Bronchial epithelial cell (primary cell): ENCODE results near the gene MCM9. TPM values are rescaled to one million over a fixed set of nuclear protein-coding genes. Genes with fewer than 3 reads are reported as not detected.

Source experiments
- DNase-seq: peaks from one replicate; pipeline ENCODE4 v3.0.0-alpha.2; 2010; ENCODE audit warnings: low read depth
- FAIRE-seq: peaks from 2 replicates; lab custom pipeline; 2011; peaks lifted over from hg19 to GRCh38; lab: Jason Lieb, UNC
- H3K27me3 ChIP-seq: 2 replicates; pipeline ENCODE4 v1.5.1; 2011; ENCODE audit warnings: low read length; ENCODE audit not compliant: control insufficient read depth, insufficient read depth
- H3K36me3 ChIP-seq: 2 replicates; pipeline ENCODE4 v1.5.1; 2011; ENCODE audit warnings: low read length; ENCODE audit not compliant: control insufficient read depth, insufficient read depth
- H3K4me3 ChIP-seq: 2 replicates; pipeline ENCODE4 v1.5.1; 2011; ENCODE audit warnings: mild to moderate bottlenecking, low read depth, low read length, control low read depth
- CTCF ChIP-seq: IDR thresholded peaks from 2 replicates; pipeline ENCODE4 v1.5.1; 2011; ENCODE audit warnings: mild to moderate bottlenecking, moderate library complexity, low read length, control low read depth, inconsistent platforms; ENCODE audit not compliant: insufficient read depth, severe bottlenecking
- total RNA-seq: library from RNA; depleted of rRNA; stranded (reverse); fragments of >200 nt; gene quantifications from 2 replicates; pipeline ENCODE4 v1.2.1, GENCODE V29; 2014

The MCM9 gene
- total RNA-seq, 1 donor from 2014 or later, result 9.7 TPM

GRCh38 chr6:118776607-118777549 lies 158.1 kb downstream of the MCM9 start:
- Histone ChIP-seq H3K4me3 (no peak overlapping the region), H3K27me3 (no peaks in the 10 kb centered on the region), H3K36me3 (no peaks in the 10 kb centered on the region)
- peak; percentile 50 for FAIRE-seq
- peak; percentile 70 for DNase-seq
- TF ChIP-seq CTCF, result peak; percentile 62

DNA sequence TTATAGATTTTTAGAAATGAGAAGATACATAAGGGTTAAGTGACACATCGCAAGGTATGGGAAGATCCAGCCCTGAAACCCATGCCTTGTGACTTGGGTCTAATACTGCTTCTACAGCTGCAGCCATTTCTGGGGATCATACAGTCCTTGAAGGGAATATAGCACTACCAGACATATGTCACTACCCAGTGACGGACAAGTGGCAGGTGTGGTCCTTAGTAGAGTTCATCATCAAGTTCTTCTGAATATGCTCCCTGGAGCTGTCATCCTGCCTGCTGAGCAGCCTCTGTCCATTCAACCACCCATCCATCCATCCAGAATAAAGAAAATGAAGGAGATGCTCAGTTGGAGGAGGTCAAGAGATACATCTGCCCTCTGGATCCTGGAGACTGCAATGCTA lies 159.6 kb downstream of the MCM9 start:
- Histone ChIP-seq H3K4me3 (no peak overlapping the region), H3K36me3 (no peaks in the 10 kb centered on the region), H3K27me3 (no peaks in the 10 kb centered on the region)
- TF ChIP-seq CTCF, result no peak
- FAIRE-seq (no peak), DNase-seq (no peak)

GRCh38 chr6:118774581-118774980 lies 160.4 kb downstream of the MCM9 start:
- H3K27me3 ChIP-seq, result no peaks in the 10 kb centered on the region
- DNase-seq (no peak), FAIRE-seq (no peak)
- H3K36me3 ChIP-seq, result no peaks in the 10 kb centered on the region
- TF ChIP-seq CTCF, result no peak
- H3K4me3 ChIP-seq, result no peak overlapping the region

DNA sequence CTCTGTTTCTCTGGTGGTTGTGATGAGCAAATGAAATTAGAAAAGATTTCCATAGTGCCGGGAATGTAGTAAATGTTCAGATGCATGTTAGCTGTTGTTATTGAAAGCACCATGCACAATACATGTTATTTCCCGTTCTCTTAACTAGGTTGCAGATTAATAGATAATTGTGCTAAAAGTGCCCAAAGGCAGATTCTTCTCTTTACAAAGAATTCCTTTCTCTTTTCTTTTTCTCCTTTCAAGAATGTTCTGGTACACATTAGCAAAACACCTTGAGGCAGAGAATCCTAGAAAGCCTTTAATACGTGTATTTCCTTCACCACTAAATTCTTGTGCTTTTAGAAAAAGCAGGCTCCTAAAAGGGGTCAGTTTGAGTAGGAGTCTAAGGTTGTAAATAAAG lies 162.1 kb downstream of the MCM9 start:
- FAIRE-seq (no peak), DNase-seq (no peak)
- H3K4me3 ChIP-seq, result no peak overlapping the region
- H3K36me3 ChIP-seq, result no peaks in the 10 kb centered on the region
- no peak for TF ChIP-seq CTCF
- no peaks in the 10 kb centered on the region for H3K27me3 ChIP-seq

DNA sequence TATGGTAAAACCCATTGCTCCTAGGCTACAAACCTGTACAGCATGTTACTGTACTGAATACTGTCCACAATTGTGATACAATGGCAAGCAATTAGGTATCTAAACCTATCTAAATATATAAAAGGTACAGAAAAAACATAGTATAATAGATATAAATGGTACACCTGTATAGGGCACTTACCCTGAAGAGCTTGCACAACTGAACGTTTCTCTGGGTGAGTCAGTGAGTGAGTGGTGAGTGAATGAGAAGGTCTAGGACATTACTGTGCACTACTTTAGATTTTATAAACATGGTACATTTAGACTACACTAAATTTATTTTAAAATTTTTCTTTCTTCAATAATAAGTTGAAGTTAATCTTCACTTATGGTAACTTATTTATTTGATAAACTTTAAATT lies 163.7 kb downstream of the MCM9 start:
- peak; percentile 74 for DNase-seq
- no peak for TF ChIP-seq CTCF
- H3K4me3 ChIP-seq, result no peak overlapping the region
- H3K27me3 ChIP-seq, result no peaks in the 10 kb centered on the region
- H3K36me3 ChIP-seq, result no peaks in the 10 kb centered on the region
- FAIRE-seq, result no peak
